A549 (cell line): ENCODE measurements around the gene THEM4. TPM values are rescaled to one million over a fixed set of nuclear protein-coding genes. Genes with fewer than 3 reads are reported as not detected.

Experiments used
- ATAC-seq, 2 experiments: fragments of 200-7000 bp in 1 of 2; fragments of >200 bp in 1 of 2; cut with Nextera tagmentation in 1 of 2; cut with Tn5 transposase in 1 of 2; 3 replicates each; pipeline versions ENCODE4 v1.8.0 to v1.9.1; 2018 to 2020; ENCODE audit warnings: mild to moderate bottlenecking in 1 of 2, moderate library complexity in 1 of 2
- CTCF ChIA-PET: fragments of 300-600 bp; sonication (Branson Sonifier 250); formaldehyde crosslinking; extraction: SDS; loops from one replicate; lab custom pipeline; 2021; ENCODE audit warnings: antibody characterized with exemption, inconsistent platforms; lab: Yijun Ruan, JAX
- POLR2A ChIA-PET: fragments of 350-600 bp; formaldehyde crosslinking; extraction: SDS; loops from one replicate; lab custom pipeline; 2021; ENCODE audit warnings: antibody characterized with exemption, inconsistent platforms; lab: Yijun Ruan, JAX
- DNase-seq, 2 experiments: peaks; one replicate each; pipeline versions ENCODE4 v3.0.0 to v3.0.0-alpha.2; 2011 to 2016; ENCODE audit warnings: low read depth in 1 of 2, low spot score in 1 of 2
- FAIRE-seq: peaks from 2 replicates; lab custom pipeline; 2011; peaks lifted over from hg19 to GRCh38; lab: Jason Lieb, UNC
- H3K27ac ChIP-seq, 2 experiments: fragments of >200 bp; sonication (Bioruptor Twin); formaldehyde crosslinking; 3 replicates each; pipeline ENCODE4 v1.5.1; 2016 to 2017
- H3K4me1 ChIP-seq: fragments of >200 bp; sonication (Bioruptor Twin); formaldehyde crosslinking; 3 replicates; pipeline ENCODE4 v1.6.1; 2016
- H3K4me2 ChIP-seq: fragments of >200 bp; sonication (Bioruptor Twin); formaldehyde crosslinking; 3 replicates; pipeline ENCODE4 v1.6.1; 2016
- H3K4me3 ChIP-seq: fragments of >200 bp; sonication (Bioruptor Twin); formaldehyde crosslinking; 3 replicates; pipeline ENCODE4 v1.5.1; 2016
- H3K9me3 ChIP-seq: fragments of >200 bp; sonication (Bioruptor Twin); formaldehyde crosslinking; 3 replicates; pipeline ENCODE4 v1.6.1; 2016
- BHLHE40 ChIP-seq: IDR thresholded peaks from 2 replicates; pipeline ENCODE4 v1.6.1; 2012; ENCODE audit warnings: low read depth, low read length, inconsistent platforms
- CBX2 ChIP-seq: fragments of 200-600 bp; sonication (generic); IDR thresholded peaks from 2 replicates; pipeline ENCODE4 v1.6.1; 2016; ENCODE audit warnings: low read depth, mild to moderate bottlenecking, borderline replicate concordance
- CEBPB ChIP-seq, 2 experiments: fragments of >200 bp in 1 of 2; sonication (Bioruptor Twin) in 1 of 2; formaldehyde crosslinking in 1 of 2; IDR thresholded peaks; 2 replicates each; pipeline ENCODE4 v1.6.1; 2012 to 2016
- CHD2 ChIP-seq: fragments of 150-350 bp; IDR thresholded peaks from 2 replicates; pipeline ENCODE4 v1.6.1; 2014; ENCODE audit warnings: low read length; ENCODE audit not compliant: partially characterized antibody
- CTCF ChIP-seq: fragments of >200 bp; sonication (Bioruptor Twin); formaldehyde crosslinking; IDR thresholded peaks from 3 replicates; pipeline ENCODE4 v1.5.1; 2016
- EHF ChIP-seq: fragments of 250-450 bp; sonication (Bioruptor Pico); IDR thresholded peaks from 2 replicates; pipeline ENCODE4 v1.5.0; 2020; ENCODE audit warnings: mild to moderate bottlenecking
- EHMT2 ChIP-seq: fragments of 200-600 bp; sonication (generic); IDR thresholded peaks from 2 replicates; pipeline ENCODE4 v1.6.1; 2016; ENCODE audit warnings: antibody characterized with exemption, low read depth, mild to moderate bottlenecking, moderate library complexity
- ELK1 ChIP-seq: fragments of 150-350 bp; IDR thresholded peaks from 2 replicates; pipeline ENCODE4 v1.6.1; 2014; ENCODE audit warnings: low read depth, mild to moderate bottlenecking, low read length
- EP300 ChIP-seq, 2 experiments: fragments of >200 bp; sonication (Bioruptor Twin); formaldehyde crosslinking; IDR thresholded peaks; 2 replicates in 1 of 2; 3 replicates in 1 of 2; pipeline ENCODE4 v1.6.1; 2016 to 2017
- FOSL2 ChIP-seq, 2 experiments: fragments of 450-650 bp in 1 of 2; fragments of >200 bp in 1 of 2; sonication (Bioruptor Twin) in 1 of 2; formaldehyde crosslinking; IDR thresholded peaks; 2 replicates each; pipeline versions ENCODE4 v1.5.0 to v1.6.1; 2016 to 2020; ENCODE audit warnings: mild to moderate bottlenecking in 1 of 2, moderate library complexity in 1 of 2
- FOXS1 ChIP-seq: fragments of 250-450 bp; sonication (Bioruptor Pico); IDR thresholded peaks from 2 replicates; pipeline ENCODE4 v1.5.0; 2020; ENCODE audit warnings: mild to moderate bottlenecking, moderate library complexity
- HDAC2 ChIP-seq: fragments of 200-600 bp; sonication (generic); IDR thresholded peaks from 2 replicates; pipeline ENCODE4 v1.6.1; 2016
- HOXA7 ChIP-seq: fragments of 250-450 bp; sonication (Bioruptor Pico); IDR thresholded peaks from 2 replicates; pipeline ENCODE4 v1.5.0; 2020; ENCODE audit warnings: mild to moderate bottlenecking, moderate library complexity
- HOXB13 ChIP-seq: fragments of 250-450 bp; sonication (Bioruptor Pico); IDR thresholded peaks from 2 replicates; pipeline ENCODE4 v1.5.0; 2020; ENCODE audit warnings: low read depth, mild to moderate bottlenecking, moderate library complexity
- KDM5A ChIP-seq: fragments of 200-600 bp; sonication (generic); IDR thresholded peaks from 2 replicates; pipeline ENCODE4 v1.6.1; 2016; ENCODE audit warnings: antibody characterized with exemption, mild to moderate bottlenecking
- MAFK ChIP-seq: fragments of 450-650 bp; IDR thresholded peaks from 2 replicates; pipeline ENCODE4 v1.6.1; 2014; ENCODE audit not compliant: partially characterized antibody
- MAX ChIP-seq: IDR thresholded peaks from 2 replicates; pipeline ENCODE4 v1.6.1; 2012
- NFE2L2 ChIP-seq: fragments of 150-350 bp; conservative IDR thresholded peaks from 2 replicates; pipeline ENCODE4 v1.6.1; 2014; ENCODE audit warnings: low read length
- NR3C1 ChIP-seq: fragments of >200 bp; sonication (Bioruptor Twin); formaldehyde crosslinking; IDR thresholded peaks from 3 replicates; pipeline ENCODE4 v1.6.1; 2017
- PHF8 ChIP-seq: fragments of 200-600 bp; sonication (generic); IDR thresholded peaks from 2 replicates; pipeline ENCODE4 v1.6.1; 2016; ENCODE audit warnings: low read depth, mild to moderate bottlenecking, antibody characterized with exemption, moderate library complexity, borderline replicate concordance
- POLR2A ChIP-seq: IDR thresholded peaks from 2 replicates; pipeline ENCODE4 v1.6.1; 2012; ENCODE audit warnings: mild to moderate bottlenecking, low read length
- RARB ChIP-seq: fragments of 250-450 bp; sonication (Bioruptor Pico); IDR thresholded peaks from 2 replicates; pipeline ENCODE4 v1.8.0; 2021; ENCODE audit warnings: mild to moderate bottlenecking, moderate library complexity
- RCOR1 ChIP-seq: fragments of 150-350 bp; IDR thresholded peaks from 2 replicates; pipeline ENCODE4 v1.6.1; 2014; ENCODE audit warnings: antibody characterized with exemption, low read length, low read depth
- RNF2 ChIP-seq: fragments of 200-600 bp; sonication (generic); IDR thresholded peaks from 2 replicates; pipeline ENCODE4 v1.6.1; 2016; ENCODE audit warnings: low read depth, mild to moderate bottlenecking, antibody characterized with exemption, moderate library complexity, borderline replicate concordance
- SREBF2 ChIP-seq: fragments of 450-650 bp; IDR thresholded peaks from 2 replicates; pipeline ENCODE4 v1.6.1; 2014; ENCODE audit warnings: mild to moderate bottlenecking, moderate library complexity
- TP53 ChIP-seq: fragments of 250-450 bp; sonication (Bioruptor Pico); IDR thresholded peaks from 2 replicates; pipeline ENCODE4 v1.5.0; 2021; ENCODE audit warnings: mild to moderate bottlenecking, moderate library complexity
- USF2 ChIP-seq: fragments of 450-650 bp; IDR thresholded peaks from 2 replicates; pipeline ENCODE4 v1.6.1; 2014; ENCODE audit warnings: antibody characterized with exemption
- ZFP36 ChIP-seq: fragments of 450-650 bp; IDR thresholded peaks from 2 replicates; pipeline ENCODE4 v1.6.1; 2014; ENCODE audit warnings: borderline replicate concordance; ENCODE audit not compliant: partially characterized antibody
- ZNF302 ChIP-seq: fragments of 250-450 bp; sonication (Bioruptor Pico); IDR thresholded peaks from 2 replicates; pipeline ENCODE4 v1.9.0; 2021; ENCODE audit warnings: inconsistent platforms, mild to moderate bottlenecking, moderate library complexity
- ZSCAN20 ChIP-seq: fragments of 250-450 bp; sonication (Bioruptor Pico); IDR thresholded peaks from 2 replicates; pipeline ENCODE4 v1.8.0; 2022; ENCODE audit warnings: mild to moderate bottlenecking, moderate library complexity
- WGBS: methylation state at CpG from one replicate; pipeline ENCODE4 v1.1.6; 2017; ENCODE audit errors: missing lambda C conversion rate; 5-methylcytosine and 5-hydroxymethylcytosine counted together
- polyA plus RNA-seq, 4 experiments: library from polyadenylated mRNA; depleted of rRNA in 3 of 4; stranded (reverse); fragments of >200 nt; fragmentation: RNase III in 1 of 4; extraction: RNeasy Plus Mini Kit Qiagen cat#74134 plus additional on column Dnase treatment in 1 of 4; gene quantifications; 2 replicates in 3 of 4; 3 replicates in 1 of 4; pipeline ENCODE4 v1.2.3, GENCODE V29; 2011 to 2017

Gene THEM4
- polyA plus RNA-seq, 2 of the 4 experiments (the other 2 are of a cell fraction) = 16.6 to 32.3 TPM

- Histone ChIP-seq H3K4me1 (no peaks in the 10 kb centered on the region), H3K9me3 (no peaks in the 10 kb centered on the region), H3K27ac (no peak overlapping the region), H3K4me2 (no peak overlapping the region), H3K4me3 (no peak overlapping the region)
- no peak for DNase-seq
- no peak for FAIRE-seq
- POLR2A ChIA-PET = no interaction called here
- ATAC-seq = no peak
- CTCF ChIA-PET = interaction anchor here (1.0 to 14.1 kb wide), 4 partner anchors 8 to 533 kb away, joined by 3 to 102 read pairs (median 6); no protein-coding TSS in a partner anchor
- 91% methylated on average over 1 of the region's 1 CpG for WGBS
- TF ChIP-seq TP53 (CRISPR knock-in tag) (no peak), KDM5A (no peak), EHF (no peak), ZNF302 (no peak), ELK1 (no peak), ZFP36 (no peak), MAX (no peak), CHD2 (no peak), MAFK (no peak), SREBF2 (no peak), EP300 (IDR thresholded peaks at IDR 0.05) (no peak), HOXB13 (CRISPR knock-in tag) (no peak), RCOR1 (no peak)
- TF ChIP-seq, all 56 proteins: peak for 0
Observed at GRCh38 chr1:151924691-151925587, 15.6 kb upstream of the THEM4 start.

GRCh38 chr1:151923422-151923821, 14.1 kb upstream of the THEM4 start:
- Histone ChIP-seq H3K4me2 (no peak overlapping the region), H3K9me3 (no peaks in the 10 kb centered on the region), H3K27ac (no peak overlapping the region), H3K4me1 (no peaks in the 10 kb centered on the region), H3K4me3 (no peak overlapping the region)
- no peak for TF ChIP-seq RARB (CRISPR knock-in tag)
- no peak for TF ChIP-seq TP53 (CRISPR knock-in tag)
- no peak for TF ChIP-seq NR3C1
- no peak for TF ChIP-seq USF2
- TF ChIP-seq CBX2 = no peak
- no peak for TF ChIP-seq RNF2
- TF ChIP-seq HOXA7 (CRISPR knock-in tag) = no peak
- TF ChIP-seq POLR2A = no peak
- no peak for TF ChIP-seq HDAC2
- no peak for TF ChIP-seq EP300 (IDR thresholded peaks at IDR 0.05)
- TF ChIP-seq FOXS1 (CRISPR knock-in tag) = no peak
- no peak for TF ChIP-seq MAFK
- no peak for TF ChIP-seq CTCF
- TF ChIP-seq CEBPB (IDR thresholded peaks at IDR 0.05) = no peak
- no peak for TF ChIP-seq FOSL2 (IDR thresholded peaks at IDR 0.05)
- TF ChIP-seq FOSL2 (CRISPR knock-in tag; IDR thresholded peaks at IDR 0.05) = no peak
- no peak for TF ChIP-seq ZSCAN20
- no peak for TF ChIP-seq BHLHE40
- no peak for TF ChIP-seq EHMT2
- no peak for TF ChIP-seq PHF8
- TF ChIP-seq NFE2L2 = no peak
- FAIRE-seq (no peak), ATAC-seq (no peak), DNase-seq (no peak)
- WGBS = 13% methylated on average over 1 of the region's 1 CpG
- ChIA-PET CTCF (interaction anchor here (0.7 to 14.1 kb wide), 8 partner anchors 10 to 535 kb away, joined by 3 to 102 read pairs (median 4); no protein-coding TSS in a partner anchor), POLR2A (no interaction called here)
